ENCODE measurements around the gene ACTL6B. TPM values are rescaled to one million over a fixed set of nuclear protein-coding genes. Genes with fewer than 3 reads are reported as not detected.

Gene ACTL6B
- total RNA-seq: not detected in 2 replicates
- not detected in 2 replicates for polyA plus RNA-seq
- not detected in 2 replicates for polyA plus RNA-seq (2011; cell fraction: cytosol; rRNA removed)
- 0.15 TPM in 1 of 2 replicates, not detected in the other for polyA plus RNA-seq (2011; cell fraction: nucleus; rRNA removed)
- polyA plus RNA-seq (2012): not detected in 2 replicates
- polyA minus RNA-seq: 0.42 TPM in 1 of 2 replicates, not detected in the other
- not detected for polyA minus RNA-seq (2011; cell fraction: cytosol; rRNA and poly(A)+ RNA removed)
- not detected in 2 replicates for polyA minus RNA-seq (2011; cell fraction: nucleus; rRNA and poly(A)+ RNA removed)
- Bru-seq, nascent RNA: not detected
- not detected for BruChase-seq, experiment 1, labeled RNA remaining after a 6-hour chase
- BruChase-seq, experiment 2, labeled RNA remaining after a 2-hour chase: not detected
- long read RNA-seq: 0 reads

- Histone ChIP-seq H3K27me3 (ENCODE audit: control insufficient read depth in 2 of 2, insufficient read depth in 2 of 2, low read length in 2 of 2) (peaks cover 2 to 4% of the 10 kb centered on the region in 2 experiments), H2AFZ (ENCODE audit: low read depth, low read length) (no peak within 1 kb of the TSS), H3K4me2 (ENCODE audit: insufficient read depth, low read length) (no peak within 1 kb of the TSS), H3K9ac (replicated peaks; ENCODE audit: extremely low read depth, insufficient read depth, low read length) (no peak within 1 kb of the TSS), H3K9me3 (replicated peaks; ENCODE audit: control insufficient read depth, insufficient read depth, low read length) (no peaks in the 10 kb centered on the region), H3K27ac (ENCODE audit: insufficient read depth, low read depth, low read length) (no peak within 1 kb of the TSS), H3K4me3 (replicated peaks in 1 of 3; ENCODE audit: insufficient read depth in 1 of 3, low read depth in 1 of 3, low read length in 3 of 3) (no peak within 1 kb of the TSS), H3K36me3 (ENCODE audit: control insufficient read depth in 2 of 2, extremely low read depth in 1 of 2, insufficient read depth in 2 of 2, low read length in 2 of 2) (no peaks in the 10 kb centered on the region), H3K9me1 (replicated peaks; ENCODE audit: control insufficient read depth, extremely low read depth, insufficient read depth, low read length) (no peaks in the 10 kb centered on the region), H3K79me2 (ENCODE audit: control insufficient read depth, insufficient read depth, low read length) (no peaks in the 10 kb centered on the region), H4K20me1 (replicated peaks; ENCODE audit: control insufficient read depth, extremely low read depth, insufficient read depth, low read length) (no peaks in the 10 kb centered on the region), H3K4me1 (ENCODE audit: control insufficient read depth, extremely low read depth, insufficient read depth, low read length) (no peaks in the 10 kb centered on the region)
- ChIA-PET POLR2A (no interaction called here), CTCF (interaction anchor here (0.7 to 1.0 kb wide), 2 partner anchors 15 to 23 kb away, joined by 3 to 4 read pairs; no protein-coding TSS in a partner anchor)
- TF ChIP-seq FOS (IDR thresholded peaks at IDR 0.05; ENCODE audit: borderline replicate concordance, insufficient read depth, low read length) (no peak), MYC (IDR thresholded peaks at IDR 0.05; ENCODE audit: low read depth, low read length) (no peak), POLR2A (IDR thresholded peaks at IDR 0.05; ENCODE audit: low read depth, low read length) (no peak), JUN (IDR thresholded peaks at IDR 0.05; ENCODE audit: borderline replicate concordance, insufficient read depth, insufficient read length, low read depth) (no peak), POLR2AphosphoS5 (IDR thresholded peaks at IDR 0.05; ENCODE audit: insufficient read depth, low read depth, low read length) (no peak), CTCF (IDR thresholded peaks at IDR 0.05; ENCODE audit: extremely low read depth in 1 of 2, insufficient read depth in 1 of 2, low read depth in 1 of 2, low read length in 2 of 2) (no peak), MAX (IDR thresholded peaks at IDR 0.05; ENCODE audit: insufficient read depth, insufficient read length) (no peak)
- FAIRE-seq (peak; percentile 73), DNase-seq (ENCODE audit: low read depth, low spot score) (peak; percentile 56)
- dilution Hi-C loops (cut with MboI; ENCODE audit: extremely low pct_ligation_motif_present, low sequenced_read_pairs): no loop called here
- BruUV-seq (replicated peaks): no TSS peak
- intact Hi-C loops (cut with micrococcal nuclease): loop anchor here (1.0 kb wide), 2 partner anchors 17 to 30 kb away; partner anchors contain the start of gene GNB2
These were observed at the start of gene ACTL6B for GRCh38 chr7:100655908-100656674. Gene ACTL6B (minus strand): TSS chr7:100656448. CDS start chr7:100656354, 94 bp downstream.
